ENCODE measurements around the gene PRKN. TPM values are rescaled to one million over a fixed set of nuclear protein-coding genes. Genes with fewer than 3 reads are reported as not detected.

The PRKN gene
- total RNA-seq, 1 experiment from 2014 or later = 0.46 TPM

DNA sequence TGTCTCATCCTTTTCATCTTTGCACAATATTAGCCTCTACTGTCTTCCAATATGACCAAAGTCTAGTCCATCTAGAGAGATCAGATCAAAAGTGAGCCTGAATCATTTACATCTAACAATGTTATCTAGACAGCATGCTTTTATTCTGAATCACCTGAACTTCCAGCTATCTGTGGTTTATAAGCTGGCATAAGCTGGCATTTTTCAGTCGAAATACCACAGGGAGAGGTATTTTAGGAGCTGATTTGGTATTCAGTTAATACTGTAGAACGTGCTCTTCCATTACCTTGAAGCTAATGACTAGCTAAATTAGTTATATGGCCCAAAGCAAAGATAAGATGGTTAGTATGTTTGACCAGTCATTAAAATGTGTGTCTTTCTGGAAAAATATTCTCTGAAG, 1265.4 kb downstream of the PRKN start:
- Histone ChIP-seq H3K27ac (ENCODE audit: low read length) (no peak overlapping the region), H3K9me3 (ENCODE audit: control insufficient read depth, insufficient read depth, low read depth, low read length) (no peaks in the 10 kb centered on the region), H3K4me3 (ENCODE audit: low read depth in 2 of 2, low read length in 2 of 2) (no peak overlapping the region), H3K4me1 (ENCODE audit: control insufficient read depth, insufficient read depth, low read length) (no peaks in the 10 kb centered on the region), H3K27me3 (ENCODE audit: control insufficient read depth, insufficient read depth, low read length) (no peaks in the 10 kb centered on the region), H3K36me3 (ENCODE audit: control insufficient read depth, insufficient read depth, low read length) (no peaks in the 10 kb centered on the region)
- in situ Hi-C loops (cut with HindIII; ENCODE audit: low pct_unique_long_range_greater_than_20kb, low sequenced_read_pairs) = no loop called here
- intact Hi-C loops (cut with micrococcal nuclease; ENCODE audit: unreplicated experiment) = no loop called here
- CTCF ChIA-PET = no interaction called here
- TF ChIP-seq TCF7L2 (IDR thresholded peaks at IDR 0.05; ENCODE audit: low read depth, low read length) = no peak
- no peak for TF ChIP-seq SIN3A (IDR thresholded peaks at IDR 0.05; ENCODE audit: borderline replicate concordance, insufficient read depth, low read depth, low read length)
- TF ChIP-seq, protein P1, sequence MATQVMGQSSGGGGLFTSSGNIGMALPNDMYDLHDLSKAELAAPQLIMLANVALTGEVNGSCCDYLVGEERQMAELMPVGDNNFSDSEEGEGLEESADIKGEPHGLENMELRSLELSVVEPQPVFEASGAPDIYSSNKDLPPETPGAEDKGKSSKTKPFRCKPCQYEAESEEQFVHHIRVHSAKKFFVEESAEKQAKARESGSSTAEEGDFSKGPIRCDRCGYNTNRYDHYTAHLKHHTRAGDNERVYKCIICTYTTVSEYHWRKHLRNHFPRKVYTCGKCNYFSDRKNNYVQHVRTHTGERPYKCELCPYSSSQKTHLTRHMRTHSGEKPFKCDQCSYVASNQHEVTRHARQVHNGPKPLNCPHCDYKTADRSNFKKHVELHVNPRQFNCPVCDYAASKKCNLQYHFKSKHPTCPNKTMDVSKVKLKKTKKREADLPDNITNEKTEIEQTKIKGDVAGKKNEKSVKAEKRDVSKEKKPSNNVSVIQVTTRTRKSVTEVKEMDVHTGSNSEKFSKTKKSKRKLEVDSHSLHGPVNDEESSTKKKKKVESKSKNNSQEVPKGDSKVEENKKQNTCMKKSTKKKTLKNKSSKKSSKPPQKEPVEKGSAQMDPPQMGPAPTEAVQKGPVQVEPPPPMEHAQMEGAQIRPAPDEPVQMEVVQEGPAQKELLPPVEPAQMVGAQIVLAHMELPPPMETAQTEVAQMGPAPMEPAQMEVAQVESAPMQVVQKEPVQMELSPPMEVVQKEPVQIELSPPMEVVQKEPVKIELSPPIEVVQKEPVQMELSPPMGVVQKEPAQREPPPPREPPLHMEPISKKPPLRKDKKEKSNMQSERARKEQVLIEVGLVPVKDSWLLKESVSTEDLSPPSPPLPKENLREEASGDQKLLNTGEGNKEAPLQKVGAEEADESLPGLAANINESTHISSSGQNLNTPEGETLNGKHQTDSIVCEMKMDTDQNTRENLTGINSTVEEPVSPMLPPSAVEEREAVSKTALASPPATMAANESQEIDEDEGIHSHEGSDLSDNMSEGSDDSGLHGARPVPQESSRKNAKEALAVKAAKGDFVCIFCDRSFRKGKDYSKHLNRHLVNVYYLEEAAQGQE (IDR thresholded peaks at IDR 0.05; ENCODE audit: insufficient read depth in 1 of 2, low read depth in 2 of 2, low read length in 1 of 2) = no peak
- TF ChIP-seq, protein P2, sequence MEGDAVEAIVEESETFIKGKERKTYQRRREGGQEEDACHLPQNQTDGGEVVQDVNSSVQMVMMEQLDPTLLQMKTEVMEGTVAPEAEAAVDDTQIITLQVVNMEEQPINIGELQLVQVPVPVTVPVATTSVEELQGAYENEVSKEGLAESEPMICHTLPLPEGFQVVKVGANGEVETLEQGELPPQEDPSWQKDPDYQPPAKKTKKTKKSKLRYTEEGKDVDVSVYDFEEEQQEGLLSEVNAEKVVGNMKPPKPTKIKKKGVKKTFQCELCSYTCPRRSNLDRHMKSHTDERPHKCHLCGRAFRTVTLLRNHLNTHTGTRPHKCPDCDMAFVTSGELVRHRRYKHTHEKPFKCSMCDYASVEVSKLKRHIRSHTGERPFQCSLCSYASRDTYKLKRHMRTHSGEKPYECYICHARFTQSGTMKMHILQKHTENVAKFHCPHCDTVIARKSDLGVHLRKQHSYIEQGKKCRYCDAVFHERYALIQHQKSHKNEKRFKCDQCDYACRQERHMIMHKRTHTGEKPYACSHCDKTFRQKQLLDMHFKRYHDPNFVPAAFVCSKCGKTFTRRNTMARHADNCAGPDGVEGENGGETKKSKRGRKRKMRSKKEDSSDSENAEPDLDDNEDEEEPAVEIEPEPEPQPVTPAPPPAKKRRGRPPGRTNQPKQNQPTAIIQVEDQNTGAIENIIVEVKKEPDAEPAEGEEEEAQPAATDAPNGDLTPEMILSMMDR (IDR thresholded peaks at IDR 0.05) = no peak
- TF ChIP-seq POLR2AphosphoS5 (IDR thresholded peaks at IDR 0.05; ENCODE audit: low read depth, low read length) = no peak
- ATAC-seq (0 out of 2 replicates have a peak, but pooled peaks have one; percentile 30), DNase-seq (ENCODE audit: low read depth, low spot score) (no peak)
- POLR2A ChIA-PET = no interaction called here
- no TSS peak for BruUV-seq (replicated peaks)

DNA sequence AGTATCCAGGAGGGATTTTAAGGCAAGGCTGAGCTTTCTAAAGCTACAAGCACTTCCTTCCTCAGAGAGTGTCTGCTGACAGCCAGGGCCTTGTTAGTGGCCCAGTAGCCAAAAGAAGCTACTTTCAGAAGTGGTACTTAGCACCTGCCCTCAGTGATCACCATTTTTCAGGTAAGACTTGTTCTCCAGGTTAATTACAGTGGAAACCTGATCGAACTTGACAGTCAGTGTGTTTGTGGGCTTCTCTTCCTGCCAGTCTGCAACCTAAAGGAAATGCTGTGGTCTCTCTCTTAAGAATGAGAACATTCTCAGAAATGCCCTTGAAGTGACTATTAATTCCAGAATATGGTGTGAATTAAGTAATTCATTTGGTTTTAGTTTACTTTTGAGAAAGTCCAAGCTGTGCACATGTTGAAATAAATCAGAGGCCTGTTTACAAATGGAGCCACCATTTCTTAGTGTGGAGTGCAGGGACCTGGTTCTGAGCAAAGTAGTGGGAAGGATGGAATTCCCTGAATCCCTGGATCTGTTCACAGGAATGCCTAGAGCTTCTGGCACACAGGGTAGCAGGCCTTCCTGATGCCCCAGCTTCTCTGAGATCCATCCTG, 1268.5 kb downstream of the PRKN start:
- H3K27ac ChIP-seq (ENCODE audit: low read length) = no peak overlapping the region
- in situ Hi-C loops (cut with HindIII; ENCODE audit: low pct_unique_long_range_greater_than_20kb, low sequenced_read_pairs) = no loop called here
- H3K4me3 ChIP-seq (ENCODE audit: low read depth in 2 of 2, low read length in 2 of 2) = no peak overlapping the region
- TF ChIP-seq, protein P1 (IDR thresholded peaks at IDR 0.05; ENCODE audit: insufficient read depth in 1 of 2, low read depth in 2 of 2, low read length in 1 of 2) = no peak
- TF ChIP-seq POLR2AphosphoS5 (IDR thresholded peaks at IDR 0.05; ENCODE audit: low read depth, low read length) = no peak
- TF ChIP-seq, protein P2 (IDR thresholded peaks at IDR 0.05) = no peak
- no peak for TF ChIP-seq SIN3A (IDR thresholded peaks at IDR 0.05; ENCODE audit: borderline replicate concordance, insufficient read depth, low read depth, low read length)
- TF ChIP-seq TCF7L2 (IDR thresholded peaks at IDR 0.05; ENCODE audit: low read depth, low read length) = no peak
- no peaks in the 10 kb centered on the region for H3K9me3 ChIP-seq (ENCODE audit: control insufficient read depth, insufficient read depth, low read depth, low read length)
- ChIA-PET POLR2A (no interaction called here), CTCF (interaction anchor here (0.7 kb wide), 1 partner anchor 98 kb away, joined by 5 read pairs; no protein-coding TSS in a partner anchor)
- no peaks in the 10 kb centered on the region for H3K36me3 ChIP-seq (ENCODE audit: control insufficient read depth, insufficient read depth, low read length)
- H3K27me3 ChIP-seq (ENCODE audit: control insufficient read depth, insufficient read depth, low read length) = no peaks in the 10 kb centered on the region
- intact Hi-C loops (cut with micrococcal nuclease; ENCODE audit: unreplicated experiment) = no loop called here
- no peak for ATAC-seq
- BruUV-seq (replicated peaks) = no TSS peak
- DNase-seq (ENCODE audit: low read depth, low spot score) = no peak
- no peaks in the 10 kb centered on the region for H3K4me1 ChIP-seq (ENCODE audit: control insufficient read depth, insufficient read depth, low read length)
